GM18519 (cell line): ENCODE measurements around the gene UBE2J2.
A peak's percentile ranks its signal among the peaks of the same experiment; 100 is the strongest.

Experiments
- ATAC-seq: cut with Tn5 transposase; IDR thresholded peaks from one replicate; pipeline ENCODE4 v1.9.1; 2021; ENCODE audit warnings: mild to moderate bottlenecking, moderate library complexity; ENCODE audit not compliant: unreplicated experiment, low FRiP score

The UBE2J2 gene

DNA sequence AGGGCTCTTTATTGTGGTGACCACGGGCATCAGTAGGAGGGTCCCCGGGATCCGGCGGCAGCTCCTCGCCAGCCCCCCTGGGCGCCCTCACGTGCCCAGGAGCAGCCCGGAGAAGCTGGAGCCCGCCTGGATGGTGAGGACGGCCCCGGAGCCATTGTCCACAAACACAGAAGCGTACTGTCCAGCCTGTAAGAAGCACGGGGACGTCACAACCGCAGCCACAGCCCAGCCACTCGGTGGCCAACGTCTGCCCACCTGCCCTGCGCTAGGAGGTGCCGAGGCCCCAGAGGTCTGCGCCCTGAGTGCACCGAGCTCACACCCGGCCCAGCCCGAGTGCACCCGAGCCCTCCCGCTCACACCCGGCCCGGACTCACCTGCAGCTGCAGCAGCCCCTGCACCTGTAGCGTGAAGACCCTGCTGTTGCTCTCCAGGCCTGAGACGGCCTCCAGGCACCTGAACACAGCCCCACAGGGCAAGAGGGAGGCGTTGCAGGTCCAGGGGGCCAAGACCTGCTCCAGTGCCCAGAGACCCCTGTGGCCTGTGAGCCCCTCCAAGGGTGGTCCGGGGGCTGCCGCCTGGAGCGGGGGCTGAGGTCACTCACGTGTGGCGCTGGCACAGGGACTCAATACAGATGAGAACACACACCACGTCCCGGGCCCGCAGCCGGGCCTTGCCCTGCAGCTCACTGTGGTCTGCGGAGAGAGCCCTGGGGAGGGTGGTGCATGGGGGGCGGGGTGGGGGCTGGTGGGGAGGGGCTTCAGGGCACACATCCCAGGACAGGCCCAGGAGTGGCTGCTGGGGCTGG lies 31.0 kb downstream of the UBE2J2 start:
- ATAC-seq: no peak

DNA sequence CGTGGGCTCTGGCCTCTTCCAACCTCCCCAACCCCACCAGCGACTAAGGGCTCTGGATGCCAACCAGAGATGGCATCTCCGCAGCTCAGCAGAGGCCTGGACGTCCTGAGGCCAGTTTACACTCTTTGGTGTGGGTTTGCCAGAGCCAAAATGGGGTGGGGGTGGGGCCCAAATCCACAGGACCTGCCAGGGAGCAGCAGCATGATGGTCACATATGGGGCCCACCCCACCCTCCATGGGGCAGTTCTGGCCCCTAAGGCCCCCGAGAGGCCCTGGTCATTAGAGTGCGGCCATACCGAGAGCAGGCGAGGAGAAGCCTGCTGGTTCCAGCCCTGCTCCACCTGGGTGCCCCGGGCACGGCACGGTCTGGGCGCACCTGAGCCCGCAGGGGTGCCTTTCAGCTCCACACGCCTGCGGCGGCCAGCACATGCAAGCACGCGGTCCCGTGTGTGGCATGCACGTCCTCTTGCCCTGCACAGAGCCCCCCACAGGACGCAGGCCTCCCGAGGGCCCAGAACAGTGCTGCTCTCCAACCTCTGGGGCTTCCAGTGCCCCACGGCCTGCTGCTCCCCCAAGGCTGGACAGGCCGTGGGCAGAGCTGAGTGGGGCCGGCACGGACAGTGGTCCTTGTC lies 31.9 kb downstream of the UBE2J2 start:
- no peak for ATAC-seq

DNA sequence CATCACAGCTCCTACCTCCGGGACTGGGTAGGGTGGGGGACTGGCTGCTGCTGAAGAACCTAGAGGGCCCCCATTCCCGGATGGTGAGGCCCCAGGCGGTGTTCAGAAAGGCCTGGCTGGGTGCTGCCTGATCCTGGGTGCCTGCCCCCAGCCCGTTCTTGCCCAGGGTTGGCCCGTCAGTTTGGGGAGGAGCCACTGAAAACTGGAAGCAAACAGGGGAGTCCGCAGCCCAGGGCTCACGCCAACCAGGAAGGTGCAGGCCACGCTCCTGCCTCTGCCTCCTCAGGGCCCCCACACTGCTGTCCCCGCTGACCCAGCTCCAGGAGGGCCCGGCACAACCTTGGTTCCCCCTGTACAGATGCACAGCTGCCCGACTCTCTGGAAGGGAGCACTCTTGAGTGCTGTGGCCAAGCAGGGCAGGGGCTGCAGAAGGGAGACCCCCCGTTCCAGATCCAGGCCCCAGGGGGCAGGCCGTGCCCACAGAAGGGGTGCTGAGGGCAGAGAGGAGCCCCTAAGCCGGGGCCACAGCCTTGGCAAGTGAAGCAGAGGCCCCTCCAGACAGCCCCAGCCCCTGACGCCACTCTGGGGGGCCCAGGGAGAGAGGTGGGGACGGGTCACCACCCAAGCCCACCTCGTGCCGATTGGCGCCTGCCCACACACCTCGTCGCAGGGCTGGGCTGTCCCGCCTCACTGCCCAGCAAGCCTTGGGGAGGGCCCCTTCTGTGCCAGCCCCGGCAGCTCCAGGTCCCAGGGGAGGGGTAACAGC lies 32.6 kb downstream of the UBE2J2 start:
- no peak for ATAC-seq

DNA sequence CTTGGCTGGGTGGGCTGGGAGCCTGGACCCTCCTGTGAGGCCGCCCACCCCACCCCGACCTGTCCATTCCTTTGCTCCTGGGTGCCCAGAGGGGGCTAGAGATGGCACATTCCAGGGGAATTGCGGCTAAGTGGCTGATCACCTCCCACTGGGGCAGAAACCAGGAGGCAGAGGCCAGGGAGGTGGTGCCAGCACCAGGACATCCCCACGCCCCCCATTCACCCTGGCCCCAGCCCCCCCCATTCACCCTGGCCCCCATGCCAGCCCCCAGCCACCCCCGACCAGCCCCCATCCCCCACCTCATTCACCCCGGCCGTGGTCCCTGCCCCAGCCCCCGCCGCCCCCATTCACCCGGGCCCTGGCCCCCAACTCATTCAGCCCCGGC lies 33.3 kb downstream of the UBE2J2 start:
- ATAC-seq: no peak

DNA sequence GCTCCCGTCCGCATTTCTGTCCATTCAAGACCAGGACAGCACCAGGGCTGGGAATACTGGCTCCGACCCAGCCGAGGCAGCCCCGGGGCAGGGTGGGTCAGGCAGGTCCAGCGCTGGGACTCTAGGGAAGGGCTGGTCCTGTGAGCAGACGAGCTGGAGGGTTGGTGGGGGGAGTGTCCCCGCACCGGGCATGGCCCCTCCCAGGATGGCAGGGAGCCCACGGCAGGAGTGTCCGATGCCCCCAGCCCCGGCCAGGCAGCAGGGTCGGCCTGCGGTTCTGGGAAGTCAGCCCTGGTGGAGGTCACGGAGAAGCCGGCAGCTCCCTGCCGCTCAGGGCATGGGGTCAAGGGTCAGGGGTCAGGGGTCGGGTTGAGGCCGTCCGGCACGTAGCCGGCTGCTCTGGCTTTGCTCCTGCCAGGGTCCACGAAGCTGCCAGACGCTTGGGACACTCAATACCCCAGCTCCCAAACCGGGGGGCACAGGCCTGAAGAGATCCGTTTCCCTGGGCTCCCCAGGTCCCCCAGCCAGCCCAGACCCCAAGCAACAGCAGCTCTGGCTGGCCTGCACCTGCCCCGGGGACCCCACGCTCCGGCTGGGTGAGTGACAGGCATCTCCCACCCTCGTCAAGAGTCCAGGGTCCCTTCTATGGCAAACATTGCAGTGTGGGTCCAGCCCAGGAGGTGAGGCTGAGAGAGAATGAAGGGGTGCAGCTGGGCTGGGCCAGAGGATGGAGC lies 33.9 kb downstream of the UBE2J2 start:
- ATAC-seq: no peak

DNA sequence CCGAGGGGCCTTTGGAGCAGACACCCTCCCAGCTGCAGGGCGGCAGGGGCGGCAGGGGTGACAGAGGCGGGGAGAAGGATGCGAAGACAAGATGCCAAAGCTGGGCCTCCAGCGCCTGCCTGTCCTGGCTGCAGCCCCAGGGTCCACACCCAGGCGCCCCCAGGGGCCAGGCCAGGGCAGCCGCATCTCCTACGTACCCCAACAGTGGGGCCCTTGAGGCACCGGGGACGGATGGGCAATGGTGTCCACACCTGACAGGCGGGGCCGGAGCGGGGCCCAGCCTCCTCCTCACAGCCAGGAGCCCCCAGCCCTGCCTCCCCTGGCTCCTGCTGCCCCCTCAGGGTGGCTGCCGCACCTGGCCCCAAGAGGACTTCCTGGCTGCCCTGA lies 34.4 kb downstream of the UBE2J2 start:
- ATAC-seq: no peak

DNA sequence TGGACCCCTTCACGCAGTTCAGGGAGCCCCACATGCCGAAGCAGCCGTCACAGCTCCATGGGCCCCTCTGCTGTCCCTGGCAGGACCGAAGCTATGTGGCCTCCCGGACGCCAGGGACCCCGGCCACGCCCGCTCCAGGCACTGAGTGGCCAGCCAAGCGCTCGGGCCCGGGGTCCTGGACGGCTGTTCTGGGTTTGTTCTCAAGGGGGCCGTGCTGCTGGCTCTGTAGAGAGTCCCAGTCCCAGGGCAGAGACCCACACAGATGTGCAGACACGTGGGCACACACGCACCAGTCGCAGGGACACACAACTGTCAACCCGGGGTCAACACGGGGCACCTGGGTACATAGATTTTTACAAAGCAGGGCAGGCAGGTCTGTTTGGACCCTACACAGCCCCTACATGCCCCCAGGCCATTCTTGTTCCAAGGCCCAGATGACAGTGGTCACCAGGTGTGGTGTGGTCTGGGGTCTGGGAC lies 34.9 kb downstream of the UBE2J2 start:
- ATAC-seq: no peak

DNA sequence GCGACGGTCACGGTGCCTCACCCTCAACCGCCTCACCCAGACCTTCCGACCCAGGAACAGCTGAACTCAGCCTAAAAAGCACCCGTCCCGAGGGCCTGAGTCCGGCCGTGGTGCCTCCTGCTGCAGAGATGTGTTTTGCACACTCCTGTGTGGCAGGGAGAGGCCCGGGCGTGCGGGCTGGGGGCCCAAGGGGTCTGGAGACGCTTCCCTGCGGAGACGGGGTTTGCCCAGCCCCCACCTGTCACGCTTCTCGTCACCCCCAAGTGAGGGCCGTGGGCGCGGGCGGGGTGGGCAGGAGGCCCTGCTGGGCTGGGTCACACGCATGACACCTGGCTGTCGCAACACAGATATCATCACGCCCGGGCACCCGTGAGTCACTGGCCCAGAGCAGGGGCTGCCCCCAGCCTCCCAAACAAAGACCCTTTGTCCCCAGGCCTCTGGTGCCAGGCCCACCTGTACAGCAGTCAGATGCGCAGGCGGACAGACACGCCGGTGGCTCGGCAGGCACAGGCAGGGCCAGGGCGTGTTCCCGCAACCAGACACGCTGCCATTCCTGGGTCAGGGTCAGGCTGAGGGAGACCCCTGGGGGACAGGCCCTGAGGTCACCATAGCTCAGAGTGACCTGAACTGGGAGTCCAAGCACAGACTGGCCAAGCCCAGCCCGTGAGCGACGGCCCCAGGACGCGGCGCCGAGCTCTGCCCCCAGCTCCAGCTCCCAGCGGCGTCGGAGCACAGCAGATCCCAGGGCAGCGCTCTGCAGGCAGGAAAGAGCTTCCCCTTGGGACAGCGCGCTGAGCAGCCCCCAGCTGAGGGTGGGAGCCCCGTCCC lies 35.6 kb downstream of the UBE2J2 start:
- ATAC-seq: no peak

DNA sequence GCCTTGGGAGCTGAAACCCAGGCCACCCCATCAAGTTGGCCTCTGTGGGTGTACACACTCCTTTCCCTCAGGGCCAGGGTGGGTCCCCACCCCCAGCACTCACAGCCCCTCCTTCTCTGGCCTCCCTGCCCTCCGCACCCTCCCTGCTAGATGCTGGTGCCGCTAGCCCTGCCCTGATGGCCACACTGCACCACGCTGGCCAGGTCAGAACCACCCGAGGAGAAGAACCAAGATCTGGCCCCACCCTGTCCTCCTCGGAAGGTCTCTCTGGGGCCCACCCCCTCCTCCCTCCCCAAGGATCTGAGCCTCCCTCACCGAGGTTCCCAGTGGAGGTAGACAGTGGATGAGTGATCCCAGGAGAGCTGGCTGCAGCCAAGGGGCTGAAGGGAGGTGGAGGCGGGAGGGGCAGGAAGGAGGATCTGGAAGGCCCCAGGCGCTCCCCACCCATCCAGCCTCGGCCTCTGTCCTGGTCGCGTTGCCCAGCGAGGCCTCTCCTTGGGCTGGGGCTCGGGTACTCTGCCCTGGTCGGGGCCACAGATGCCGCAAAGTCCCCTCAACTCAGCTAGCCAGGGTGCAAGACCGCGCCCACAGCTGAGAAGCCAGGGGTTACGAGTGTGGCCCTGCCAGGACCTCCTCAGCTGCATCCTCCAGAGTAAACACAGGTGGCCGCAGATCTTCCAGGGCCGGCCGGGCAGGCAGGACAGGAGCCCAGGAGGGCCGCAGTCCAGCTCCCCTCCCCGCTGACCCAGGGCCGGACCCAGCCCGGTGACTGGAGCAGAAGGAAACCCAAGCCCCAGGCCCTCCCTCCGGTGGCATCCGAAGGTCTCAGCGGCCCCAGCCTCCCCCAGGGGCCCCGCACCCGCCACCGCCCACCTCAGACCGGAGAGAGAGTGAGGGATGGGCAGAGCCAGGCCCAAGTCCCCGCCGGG lies 36.4 kb downstream of the UBE2J2 start:
- ATAC-seq: no peak

DNA sequence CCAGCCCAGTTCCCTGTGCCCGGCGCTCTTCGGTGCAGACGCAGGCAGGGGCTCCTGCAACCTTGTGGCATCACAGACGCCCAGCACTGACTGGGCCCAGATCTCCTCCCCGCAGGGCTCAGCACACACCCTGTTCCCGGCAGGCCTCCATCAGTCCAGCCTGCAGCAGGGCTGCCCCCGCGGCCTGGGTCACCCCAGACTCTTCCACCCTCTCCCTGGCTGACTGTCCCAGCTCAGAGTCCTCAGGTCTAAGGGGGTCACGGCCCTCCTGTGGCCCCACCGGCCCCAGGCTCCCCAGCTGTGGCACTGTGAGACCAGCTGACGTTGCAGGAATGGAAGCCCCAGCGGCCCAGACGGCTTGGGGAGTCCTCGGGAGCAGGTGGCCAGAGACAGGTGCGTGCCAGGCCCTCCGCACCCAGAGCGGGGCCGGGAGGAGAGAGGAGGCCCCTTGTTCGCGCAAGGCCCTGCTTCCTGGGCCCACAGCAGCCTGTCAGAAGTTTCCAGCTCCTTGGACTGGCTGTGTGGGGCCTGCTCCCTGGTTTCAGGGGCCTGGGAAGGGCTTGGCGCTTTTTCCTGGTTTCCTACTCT lies 37.4 kb downstream of the UBE2J2 start:
- ATAC-seq: no peak

DNA sequence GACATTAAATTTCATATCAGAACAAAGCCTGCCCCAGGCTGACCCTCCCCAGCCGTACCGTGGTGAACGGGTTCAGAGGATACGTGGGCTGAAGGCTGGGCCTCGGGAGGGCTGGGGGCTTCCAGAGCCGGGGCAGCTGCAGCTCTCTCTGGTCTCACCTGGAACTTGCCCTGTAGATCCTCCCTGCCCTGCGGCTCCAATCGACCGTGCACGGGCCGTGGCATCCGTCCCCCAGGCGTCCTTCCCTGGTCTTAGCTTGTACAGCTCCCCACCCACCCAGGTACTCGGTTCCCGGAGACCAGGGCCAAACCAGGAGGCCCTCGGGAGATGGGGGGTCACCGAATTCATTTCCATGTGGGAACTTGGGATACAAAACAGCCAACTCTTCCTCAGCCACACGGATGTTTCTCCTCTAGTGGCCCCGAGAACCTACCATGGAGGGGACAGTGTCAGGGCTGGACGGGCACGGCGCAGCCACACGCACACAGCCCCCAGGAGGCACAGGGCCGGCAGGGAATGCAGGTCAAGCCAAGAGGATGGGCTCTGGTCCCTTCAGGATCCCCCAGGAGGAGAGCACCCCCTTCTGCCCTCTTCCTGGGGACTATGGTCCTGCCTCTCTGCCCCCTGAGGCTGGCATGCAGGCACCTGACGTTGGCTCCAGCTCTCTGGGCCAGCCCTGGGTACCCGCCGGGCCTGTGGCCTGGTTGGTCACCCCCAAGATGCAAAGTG lies 38.5 kb downstream of the UBE2J2 start:
- ATAC-seq: no peak

DNA sequence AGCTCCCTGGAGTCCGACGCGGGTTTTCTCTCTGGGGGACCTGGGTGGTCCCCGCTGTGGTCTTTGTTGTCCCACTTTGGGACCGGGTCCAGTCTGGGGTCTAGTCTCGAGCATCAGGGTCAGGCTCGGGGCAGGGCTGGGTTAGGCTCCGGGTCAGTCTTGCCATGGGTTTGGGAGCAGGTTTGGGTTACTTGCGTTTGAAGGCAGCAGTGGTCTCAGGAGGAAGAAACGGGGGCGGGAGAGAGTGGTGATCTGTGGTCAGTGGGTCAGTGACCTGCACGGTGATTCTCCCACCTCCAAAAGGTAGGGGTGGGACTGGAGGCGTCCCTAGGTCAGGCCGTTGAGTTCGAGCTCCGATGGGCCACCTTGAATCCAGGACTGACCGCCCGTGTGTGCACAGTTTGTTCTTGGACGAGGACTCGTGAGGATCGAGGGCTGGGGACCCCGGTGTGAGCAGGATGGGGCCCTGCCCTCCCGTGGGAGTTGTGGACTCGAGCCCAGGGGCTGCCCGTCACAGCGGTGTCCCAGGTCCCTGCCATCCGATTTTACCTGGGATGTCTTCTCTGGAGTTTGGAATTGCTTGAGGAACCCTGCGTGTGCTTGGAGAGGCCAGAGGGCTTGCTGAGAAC lies 39.4 kb downstream of the UBE2J2 start:
- no peak for ATAC-seq

DNA sequence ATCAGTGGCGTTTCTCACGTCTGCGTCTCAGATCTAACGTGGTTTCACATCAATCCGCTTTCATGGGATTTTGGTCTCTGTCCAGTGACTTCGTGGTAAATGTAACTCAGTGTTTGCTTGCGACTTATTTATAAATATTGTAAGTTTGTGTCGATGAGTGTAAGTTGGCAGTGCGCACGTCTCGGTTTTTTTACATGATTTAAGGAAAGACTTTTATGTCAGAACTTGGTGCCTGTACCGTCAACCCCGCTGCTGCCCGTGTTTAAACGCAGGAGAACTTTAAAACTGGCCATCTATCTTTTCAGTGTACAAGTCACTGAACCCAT lies 40.1 kb downstream of the UBE2J2 start:
- ATAC-seq: no peak

DNA sequence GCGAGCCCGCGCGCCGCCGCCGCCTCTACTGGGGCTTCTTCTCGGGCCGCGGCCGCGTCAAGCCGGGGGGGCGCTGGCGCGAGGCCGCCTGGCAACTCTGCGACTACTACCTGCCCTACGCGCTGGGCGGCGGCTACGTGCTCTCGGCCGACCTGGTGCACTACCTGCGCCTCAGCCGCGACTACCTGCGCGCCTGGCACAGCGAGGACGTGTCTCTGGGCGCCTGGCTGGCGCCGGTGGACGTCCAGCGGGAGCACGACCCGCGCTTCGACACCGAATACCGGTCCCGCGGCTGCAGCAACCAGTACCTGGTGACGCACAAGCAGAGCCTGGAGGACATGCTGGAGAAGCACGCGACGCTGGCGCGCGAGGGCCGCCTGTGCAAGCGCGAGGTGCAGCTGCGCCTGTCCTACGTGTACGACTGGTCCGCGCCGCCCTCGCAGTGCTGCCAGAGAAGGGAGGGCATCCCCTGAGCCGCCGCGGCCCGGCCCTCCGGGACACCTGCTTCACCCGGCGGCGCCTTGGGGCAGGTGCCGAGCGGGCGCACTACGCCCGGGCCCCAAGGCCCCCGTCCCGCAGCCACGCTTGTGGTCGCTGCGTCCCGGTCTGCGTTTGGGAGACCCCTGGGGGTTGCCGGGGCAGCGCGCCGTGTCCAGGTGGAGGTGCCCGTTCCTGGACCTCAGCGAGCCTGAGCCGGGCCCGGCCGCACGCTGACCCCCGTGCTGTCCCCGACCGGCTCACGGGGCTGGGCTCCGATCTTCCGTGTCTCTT lies 40.7 kb downstream of the UBE2J2 start:
- ATAC-seq: no peak

DNA sequence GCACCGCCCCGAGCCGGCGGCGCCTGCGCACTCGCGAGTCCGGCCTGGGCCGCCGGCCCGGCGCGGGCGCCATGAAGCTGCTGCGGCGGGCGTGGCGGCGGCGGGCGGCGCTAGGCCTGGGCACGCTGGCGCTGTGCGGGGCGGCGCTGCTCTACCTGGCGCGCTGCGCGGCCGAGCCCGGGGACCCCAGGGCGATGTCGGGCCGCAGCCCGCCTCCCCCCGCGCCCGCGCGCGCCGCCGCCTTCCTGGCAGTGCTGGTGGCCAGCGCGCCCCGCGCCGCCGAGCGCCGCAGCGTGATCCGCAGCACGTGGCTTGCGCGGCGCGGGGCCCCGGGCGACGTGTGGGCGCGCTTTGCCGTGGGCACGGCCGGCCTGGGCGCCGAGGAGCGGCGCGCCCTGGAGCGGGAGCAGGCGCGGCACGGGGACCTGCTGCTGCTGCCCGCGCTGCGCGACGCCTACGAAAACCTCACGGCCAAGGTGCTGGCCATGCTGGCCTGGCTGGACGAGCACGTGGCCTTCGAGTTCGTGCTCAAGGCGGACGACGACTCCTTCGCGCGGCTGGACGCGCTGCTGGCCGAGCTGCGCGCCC lies 41.4 kb downstream of the UBE2J2 start, which contains the start of gene B3GALT6:
TSS of gene B3GALT6 (plus strand) at position 30 of the 588 bp plus-strand sequence. CDS start at position 72, 42 bp downstream.
- ATAC-seq: peak; percentile 6
